DMS 273 (cell line): ENCODE data around the gene SRPK3.
A peak's percentile ranks its signal among the peaks of the same experiment; 100 is the strongest.

Source experiments
- DNase-seq: peaks from one replicate; lab custom pipeline; 2025; ENCODE audit not compliant: unreplicated experiment; lab: John Stamatoyannopoulos, UW

The SRPK3 gene

DNA sequence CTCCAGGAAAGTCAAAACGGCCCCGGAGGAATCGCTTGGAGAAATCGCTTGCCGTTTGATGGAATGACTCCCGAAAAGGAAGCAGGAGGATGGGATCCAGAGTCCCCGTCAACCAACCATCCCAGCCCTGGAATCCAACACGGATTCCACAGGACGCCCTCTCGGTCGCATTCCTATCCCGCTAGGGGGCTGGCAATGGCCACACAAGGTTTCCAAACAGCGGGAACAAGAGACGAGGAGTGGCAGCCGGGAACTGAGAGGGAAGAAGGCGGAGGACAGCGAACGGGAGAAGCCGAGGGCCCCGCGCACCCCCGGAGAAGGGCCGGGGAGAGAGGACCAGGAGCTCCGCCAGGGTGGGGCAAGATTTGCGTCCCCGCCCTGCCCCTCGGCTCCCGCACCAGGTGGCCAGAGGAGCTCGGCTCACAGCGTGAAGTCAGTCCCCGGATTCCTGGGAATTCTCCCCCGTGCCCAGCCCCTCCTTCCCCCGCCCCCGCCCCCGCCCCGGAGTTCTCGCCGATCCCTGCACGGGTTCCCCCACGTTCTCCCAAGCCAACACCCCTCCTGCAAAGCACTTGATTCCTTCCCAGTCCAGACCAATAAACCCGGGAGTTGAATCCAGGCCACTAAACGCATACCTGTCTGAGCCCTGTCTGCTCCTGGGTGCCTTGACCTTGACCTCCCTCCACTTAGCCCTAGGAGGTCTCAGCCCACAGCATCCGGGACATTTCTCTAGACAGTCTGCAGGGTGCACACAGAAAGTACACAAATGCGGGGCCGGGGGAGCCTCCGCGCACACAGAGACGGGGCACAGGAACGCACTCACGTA is 48.1 kb downstream of the SRPK3 start:
- DNase-seq = peak; percentile 64

DNA sequence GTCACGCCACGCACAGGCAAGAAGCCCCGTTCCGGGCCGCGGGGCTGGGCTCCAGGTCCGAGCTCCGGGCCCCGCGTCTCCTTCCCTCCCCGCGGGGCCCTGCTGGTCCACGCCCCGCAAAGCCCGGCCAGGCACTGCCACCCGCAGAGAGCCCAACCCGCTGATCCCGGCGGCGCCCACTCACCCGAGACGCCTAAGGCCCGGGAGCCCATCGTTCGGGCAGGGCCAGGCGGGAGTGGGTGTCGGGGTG is 48.6 kb downstream of the SRPK3 start:
- DNase-seq = no peak

DNA sequence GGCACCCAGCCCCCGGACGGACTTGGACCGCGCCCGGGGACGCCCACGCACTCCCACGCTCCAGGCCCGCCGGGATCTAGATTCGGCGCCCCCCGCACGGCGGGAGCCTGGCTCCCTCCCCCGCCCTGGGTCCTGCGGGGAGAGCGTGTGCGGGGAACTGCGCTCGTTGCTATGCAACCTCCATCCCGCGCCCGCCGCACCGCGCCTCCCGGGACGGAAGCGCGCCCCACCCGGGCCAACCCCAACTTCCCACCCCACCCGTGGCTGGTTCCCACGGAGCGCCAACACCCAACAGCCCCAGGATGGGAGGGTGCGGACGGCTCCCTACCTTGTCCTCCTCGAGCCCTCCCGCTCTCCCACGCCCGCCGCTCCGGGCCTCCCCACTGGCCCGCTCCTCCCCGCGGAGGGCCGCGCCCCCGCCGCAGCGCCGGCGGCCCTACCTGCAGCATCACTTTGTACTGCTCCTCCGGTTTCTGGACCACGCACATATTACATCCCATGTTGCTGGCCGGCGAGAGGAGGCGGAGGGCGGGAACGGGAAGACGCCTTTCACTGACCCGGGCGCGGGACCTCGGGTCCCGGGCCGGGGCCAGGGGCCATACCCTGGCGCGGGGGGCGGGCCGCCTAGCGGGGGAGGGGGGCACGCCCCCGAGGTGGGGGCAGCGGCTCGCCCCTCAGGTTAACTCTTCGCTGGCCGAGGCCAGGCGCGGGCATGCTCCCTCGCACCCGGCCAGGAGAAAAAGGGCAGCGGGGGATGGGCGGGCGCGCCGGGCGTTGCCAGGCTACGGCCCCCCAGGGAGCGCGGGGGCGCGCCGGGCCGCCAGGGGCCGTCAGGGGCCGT is 49.2 kb downstream of the SRPK3 start, which contains the start of gene PDZD4:
Gene PDZD4, minus strand, starts transcription at position 746 of the 841 bp plus-strand sequence. Its CDS starts 246 bp downstream, at position 500.
- peak; percentile 65 for DNase-seq

DNA sequence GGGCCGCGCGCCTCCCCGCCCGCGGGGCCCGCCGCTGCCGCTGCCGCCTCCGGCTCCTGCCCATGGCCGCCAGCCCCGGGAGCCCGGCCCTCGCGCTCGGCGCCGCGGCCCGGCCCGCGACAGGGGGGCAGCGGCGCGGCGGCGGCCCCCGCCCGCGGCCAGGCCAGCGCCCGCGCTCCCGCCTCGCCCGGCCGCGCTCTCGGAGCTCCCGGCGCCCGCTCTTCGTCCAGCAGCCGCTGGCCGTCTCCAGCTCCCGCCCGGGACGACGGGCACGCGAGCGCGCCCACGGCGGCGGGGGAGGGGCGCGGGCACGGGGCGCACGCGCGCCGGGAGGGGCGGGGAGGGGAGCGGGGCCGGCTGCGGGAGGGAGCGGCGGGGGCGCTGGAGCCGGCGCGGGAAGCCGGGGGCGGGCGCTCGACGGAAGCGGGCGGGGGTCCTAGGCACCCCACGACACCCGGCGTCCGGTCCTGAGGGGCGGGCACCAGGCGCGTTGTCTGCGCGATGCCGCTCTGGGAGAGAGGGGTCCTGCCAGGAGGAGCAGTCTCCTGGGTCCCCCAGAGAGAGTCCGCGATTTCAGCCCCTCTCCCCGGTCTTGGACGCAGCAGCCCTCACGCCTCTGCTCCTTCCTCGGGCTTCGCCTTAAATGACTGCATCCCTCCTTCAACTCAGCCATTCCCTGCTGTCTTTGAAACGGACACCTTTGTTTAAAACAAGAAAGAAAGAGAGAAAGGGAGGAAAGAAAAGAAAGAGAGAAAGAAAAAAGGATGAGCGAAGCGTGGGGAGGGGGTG is 50.0 kb downstream of the SRPK3 start:
- peak; percentile 64 for DNase-seq

DNA sequence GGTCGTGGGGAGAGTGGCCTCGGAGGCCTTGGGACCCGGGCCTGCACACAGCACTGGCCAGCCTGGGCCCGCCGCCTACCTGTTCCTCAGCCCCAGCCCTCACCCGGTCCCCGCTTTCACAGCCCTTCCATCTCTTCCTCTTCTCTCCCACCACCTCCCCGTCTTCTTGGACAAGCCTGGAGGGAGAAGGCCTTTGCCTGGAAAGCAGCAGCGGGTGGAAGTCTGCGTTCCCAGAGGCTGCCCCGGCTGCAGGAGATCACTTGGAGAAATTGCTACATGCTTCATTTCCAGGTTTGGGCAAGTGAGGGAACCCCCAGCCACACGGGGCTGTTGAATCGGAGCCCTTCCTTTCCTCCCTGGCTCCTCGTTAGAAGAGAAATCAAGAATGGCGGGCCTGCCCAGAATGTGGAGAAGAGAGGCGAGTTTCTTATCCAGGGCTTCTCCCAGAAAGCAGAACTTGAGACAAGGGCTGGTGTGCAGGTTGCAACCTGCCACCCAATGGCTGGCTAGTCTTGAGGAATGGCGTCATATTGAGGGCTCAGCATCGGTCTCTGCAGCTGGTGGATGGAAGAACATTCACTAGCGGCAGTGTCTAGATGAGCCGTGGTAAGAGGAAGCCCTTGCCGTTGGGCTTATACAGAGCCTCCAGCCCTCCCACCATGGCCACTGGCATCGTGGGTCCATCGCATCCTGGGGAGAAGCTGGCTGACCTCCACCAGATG is 50.7 kb downstream of the SRPK3 start:
- DNase-seq = no peak

DNA sequence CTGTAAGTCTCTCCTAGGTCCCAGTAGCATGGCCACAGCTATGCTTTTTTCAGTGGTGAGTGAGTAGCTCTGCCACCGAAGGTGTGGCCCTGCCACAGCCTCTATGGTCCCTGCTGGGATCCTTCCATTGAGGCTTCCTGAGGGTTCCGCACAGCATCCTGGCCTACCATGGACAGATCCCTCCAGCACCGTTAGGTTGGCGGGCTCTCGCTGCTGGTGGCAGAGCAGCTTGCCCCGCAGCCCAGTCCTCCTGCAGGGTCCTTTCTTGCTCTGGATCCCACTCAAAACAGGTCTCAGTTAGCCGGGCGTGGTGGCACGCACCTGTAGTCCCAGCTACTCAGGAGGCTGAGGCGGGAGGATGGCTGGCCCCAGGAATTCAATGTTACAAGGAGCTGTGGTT is 51.9 kb downstream of the SRPK3 start:
- DNase-seq = no peak
